ENCODE measurements around the gene LRCH2. TPM values are rescaled to one million over a fixed set of nuclear protein-coding genes. Genes with fewer than 3 reads are reported as not detected.

LRCH2 gene
- total RNA-seq, 2 experiments from 2014 or later = not detected

DNA sequence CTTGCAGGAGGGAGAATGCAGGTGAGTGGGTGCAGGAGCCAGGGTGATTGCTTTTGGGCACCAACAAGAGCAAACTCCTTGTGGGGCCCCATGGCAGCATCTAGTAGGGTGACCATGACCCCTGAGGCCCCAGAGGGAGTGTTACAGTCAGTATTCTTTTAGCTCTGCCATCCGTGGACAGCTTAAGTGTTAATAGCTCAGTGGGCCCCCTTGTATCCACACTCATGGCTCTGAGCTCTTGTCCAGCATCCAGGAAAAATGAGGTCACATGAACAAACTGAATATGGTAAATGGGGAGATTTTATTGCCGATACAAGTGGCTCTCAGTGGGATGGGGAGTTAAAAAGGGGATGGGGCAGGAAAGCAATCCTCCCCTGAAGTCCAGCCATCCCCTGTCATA is 27.3 kb upstream of the LRCH2 start:
- Histone ChIP-seq H3K9me2 (ENCODE audit: insufficient read depth, low read length) (no peaks in the 10 kb centered on the region), H3K9me3 (ENCODE audit: low read length) (no peaks in the 10 kb centered on the region), H4K20me1 (ENCODE audit: insufficient read depth, low read length) (no peaks in the 10 kb centered on the region), H3K27ac (ENCODE audit: low read depth, low read length, poor library complexity, severe bottlenecking) (no peak overlapping the region), H3K79me2 (ENCODE audit: insufficient read depth, low read depth, low read length) (no peaks in the 10 kb centered on the region), H3K36me3 (ENCODE audit: insufficient read depth, low read length) (no peaks in the 10 kb centered on the region), H2AFZ (ENCODE audit: low read length) (no peak overlapping the region), H3K4me2 (ENCODE audit: low read length) (no peak overlapping the region), H3K4me1 (ENCODE audit: insufficient read depth, low read length, poor library complexity, severe bottlenecking) (no peaks in the 10 kb centered on the region), H3K4me3 (ENCODE audit: low read depth, low read length, poor library complexity, severe bottlenecking) (no peak overlapping the region)
- intact Hi-C loops (cut with micrococcal nuclease; ENCODE audit: unreplicated experiment) = no loop called here
- TF ChIP-seq EZH2phosphoT487 (IDR thresholded peaks at IDR 0.05; ENCODE audit: borderline replicate concordance, low read depth, low read length) = no peak
- TF ChIP-seq, protein P1, sequence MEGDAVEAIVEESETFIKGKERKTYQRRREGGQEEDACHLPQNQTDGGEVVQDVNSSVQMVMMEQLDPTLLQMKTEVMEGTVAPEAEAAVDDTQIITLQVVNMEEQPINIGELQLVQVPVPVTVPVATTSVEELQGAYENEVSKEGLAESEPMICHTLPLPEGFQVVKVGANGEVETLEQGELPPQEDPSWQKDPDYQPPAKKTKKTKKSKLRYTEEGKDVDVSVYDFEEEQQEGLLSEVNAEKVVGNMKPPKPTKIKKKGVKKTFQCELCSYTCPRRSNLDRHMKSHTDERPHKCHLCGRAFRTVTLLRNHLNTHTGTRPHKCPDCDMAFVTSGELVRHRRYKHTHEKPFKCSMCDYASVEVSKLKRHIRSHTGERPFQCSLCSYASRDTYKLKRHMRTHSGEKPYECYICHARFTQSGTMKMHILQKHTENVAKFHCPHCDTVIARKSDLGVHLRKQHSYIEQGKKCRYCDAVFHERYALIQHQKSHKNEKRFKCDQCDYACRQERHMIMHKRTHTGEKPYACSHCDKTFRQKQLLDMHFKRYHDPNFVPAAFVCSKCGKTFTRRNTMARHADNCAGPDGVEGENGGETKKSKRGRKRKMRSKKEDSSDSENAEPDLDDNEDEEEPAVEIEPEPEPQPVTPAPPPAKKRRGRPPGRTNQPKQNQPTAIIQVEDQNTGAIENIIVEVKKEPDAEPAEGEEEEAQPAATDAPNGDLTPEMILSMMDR (conservative IDR thresholded peaks at IDR 0.05; ENCODE audit: low read length) = no peak
- BruUV-seq (replicated peaks) = no TSS peak
- DNase-seq (ENCODE audit: low spot score) = no peak
- POLR2A ChIA-PET = no interaction called here
- CTCF ChIA-PET (ENCODE audit: unreplicated experiment) = no interaction called here

DNA sequence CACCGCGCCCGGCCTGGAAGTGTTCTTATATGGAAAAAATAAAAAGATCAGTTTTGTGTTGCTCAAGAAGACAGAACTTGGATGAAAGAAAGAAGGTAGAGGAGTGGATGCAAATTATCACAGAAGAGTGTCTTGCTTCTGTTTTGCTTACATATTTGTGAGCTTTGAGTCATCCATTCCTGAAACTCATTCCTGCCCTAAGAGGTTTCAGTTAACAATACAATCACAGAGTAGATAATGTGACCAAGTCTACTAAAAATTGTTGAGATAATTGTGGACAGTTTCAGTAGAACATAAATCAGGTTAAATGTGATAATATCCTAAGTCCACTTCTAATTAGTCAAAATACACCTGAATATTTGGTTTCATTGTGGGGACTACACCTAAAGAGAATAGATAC is 26.4 kb upstream of the LRCH2 start:
- no peaks in the 10 kb centered on the region for H4K20me1 ChIP-seq (ENCODE audit: insufficient read depth, low read length)
- no peak overlapping the region for H3K27ac ChIP-seq (ENCODE audit: low read depth, low read length, poor library complexity, severe bottlenecking)
- H3K9me3 ChIP-seq (ENCODE audit: low read length) = no peaks in the 10 kb centered on the region
- no peaks in the 10 kb centered on the region for H3K79me2 ChIP-seq (ENCODE audit: insufficient read depth, low read depth, low read length)
- no peak overlapping the region for H3K4me3 ChIP-seq (ENCODE audit: low read depth, low read length, poor library complexity, severe bottlenecking)
- DNase-seq (ENCODE audit: low spot score) = no peak
- intact Hi-C loops (cut with micrococcal nuclease; ENCODE audit: unreplicated experiment) = no loop called here
- H3K4me2 ChIP-seq (ENCODE audit: low read length) = no peak overlapping the region
- H3K36me3 ChIP-seq (ENCODE audit: insufficient read depth, low read length) = no peaks in the 10 kb centered on the region
- no peaks in the 10 kb centered on the region for H3K9me2 ChIP-seq (ENCODE audit: insufficient read depth, low read length)
- no peak for TF ChIP-seq EZH2phosphoT487 (IDR thresholded peaks at IDR 0.05; ENCODE audit: borderline replicate concordance, low read depth, low read length)
- TF ChIP-seq, protein P1 (conservative IDR thresholded peaks at IDR 0.05; ENCODE audit: low read length) = no peak
- ChIA-PET POLR2A (no interaction called here), CTCF (ENCODE audit: unreplicated experiment) (no interaction called here)
- H3K4me1 ChIP-seq (ENCODE audit: insufficient read depth, low read length, poor library complexity, severe bottlenecking) = no peaks in the 10 kb centered on the region
- H2AFZ ChIP-seq (ENCODE audit: low read length) = no peak overlapping the region
- BruUV-seq (replicated peaks) = no TSS peak

DNA sequence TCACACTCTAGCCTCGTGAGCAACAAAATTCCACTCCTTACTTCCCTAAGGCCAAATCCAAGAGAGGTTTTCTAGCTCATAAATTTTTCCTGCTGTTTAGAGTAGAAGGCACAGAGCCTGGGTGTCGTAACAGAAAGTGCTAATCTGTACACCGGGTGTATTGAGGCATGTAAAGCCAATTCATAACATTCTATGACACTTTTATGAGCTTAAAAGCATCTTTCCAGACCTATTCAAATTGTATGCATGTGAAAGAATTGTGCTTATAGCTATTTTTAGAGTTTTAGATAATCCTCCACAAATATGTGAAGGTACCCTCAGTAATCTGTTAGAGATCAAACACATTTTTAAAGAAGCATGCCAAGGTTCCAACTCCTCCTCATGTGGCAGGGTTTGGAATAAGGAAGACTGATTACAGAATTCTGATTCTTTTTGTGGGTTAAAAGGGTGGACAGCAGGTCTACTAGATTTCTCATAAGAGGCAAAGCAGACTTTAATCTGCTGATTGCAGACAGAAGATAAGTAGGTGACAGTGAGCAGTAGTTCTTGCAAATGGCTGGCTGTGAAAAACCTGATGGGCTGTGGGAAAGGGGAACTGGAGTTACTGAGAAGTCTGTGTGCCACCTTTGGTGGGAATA is 25.5 kb upstream of the LRCH2 start:
- H3K9me2 ChIP-seq (ENCODE audit: insufficient read depth, low read length) = no peaks in the 10 kb centered on the region
- no peak overlapping the region for H3K4me2 ChIP-seq (ENCODE audit: low read length)
- H3K27ac ChIP-seq (ENCODE audit: low read depth, low read length, poor library complexity, severe bottlenecking) = no peak overlapping the region
- no TSS peak for BruUV-seq (replicated peaks)
- H3K79me2 ChIP-seq (ENCODE audit: insufficient read depth, low read depth, low read length) = no peaks in the 10 kb centered on the region
- no peaks in the 10 kb centered on the region for H3K9me3 ChIP-seq (ENCODE audit: low read length)
- no peak for TF ChIP-seq EZH2phosphoT487 (IDR thresholded peaks at IDR 0.05; ENCODE audit: borderline replicate concordance, low read depth, low read length)
- TF ChIP-seq, protein P1 (conservative IDR thresholded peaks at IDR 0.05; ENCODE audit: low read length) = no peak
- no peak overlapping the region for H2AFZ ChIP-seq (ENCODE audit: low read length)
- no peak overlapping the region for H3K4me3 ChIP-seq (ENCODE audit: low read depth, low read length, poor library complexity, severe bottlenecking)
- intact Hi-C loops (cut with micrococcal nuclease; ENCODE audit: unreplicated experiment) = no loop called here
- no peaks in the 10 kb centered on the region for H3K36me3 ChIP-seq (ENCODE audit: insufficient read depth, low read length)
- POLR2A ChIA-PET = no interaction called here
- H3K4me1 ChIP-seq (ENCODE audit: insufficient read depth, low read length, poor library complexity, severe bottlenecking) = no peaks in the 10 kb centered on the region
- no peaks in the 10 kb centered on the region for H4K20me1 ChIP-seq (ENCODE audit: insufficient read depth, low read length)
- CTCF ChIA-PET (ENCODE audit: unreplicated experiment) = no interaction called here
- DNase-seq (ENCODE audit: low spot score) = no peak

All from OCI-LY7 (cell line).